Measurements from ENCODE around the gene PDGFA. TPM values are rescaled to one million over a fixed set of nuclear protein-coding genes. Genes with fewer than 3 reads are reported as not detected.
"Not testable (repeated sequence)": the region's sequence is repeated elsewhere in the genome, so short reads cannot be mapped to it uniquely, and the experiment has no call there.

Gene PDGFA
- total and polyA plus RNA-seq, 12 donors, result 14.3 to 38.5 (median 24.2) TPM

DNA sequence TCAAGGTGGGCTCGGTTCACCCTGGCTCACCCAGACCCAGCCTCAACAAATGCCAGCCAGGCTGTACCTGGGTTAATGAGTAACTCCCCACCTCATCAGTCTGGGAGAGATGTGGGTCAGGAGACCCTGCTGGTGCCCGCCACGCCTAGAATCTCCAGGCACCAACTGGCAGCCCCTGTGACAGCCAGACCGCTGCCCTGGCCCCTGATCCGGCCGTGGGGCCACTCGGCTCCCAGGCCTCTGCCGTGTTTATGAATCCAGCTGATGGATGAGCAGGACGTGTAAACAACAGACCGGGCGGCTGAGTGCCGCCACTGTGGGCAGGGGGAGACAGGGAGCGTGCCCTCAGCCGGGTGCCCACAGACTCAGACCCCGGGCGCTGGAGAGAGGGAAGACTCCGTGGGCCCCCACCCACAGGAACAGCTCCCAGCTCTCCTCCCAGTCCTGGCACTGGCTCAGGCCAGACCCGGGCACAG lies 34.0 kb upstream of the PDGFA start:
- no peak for ATAC-seq

DNA sequence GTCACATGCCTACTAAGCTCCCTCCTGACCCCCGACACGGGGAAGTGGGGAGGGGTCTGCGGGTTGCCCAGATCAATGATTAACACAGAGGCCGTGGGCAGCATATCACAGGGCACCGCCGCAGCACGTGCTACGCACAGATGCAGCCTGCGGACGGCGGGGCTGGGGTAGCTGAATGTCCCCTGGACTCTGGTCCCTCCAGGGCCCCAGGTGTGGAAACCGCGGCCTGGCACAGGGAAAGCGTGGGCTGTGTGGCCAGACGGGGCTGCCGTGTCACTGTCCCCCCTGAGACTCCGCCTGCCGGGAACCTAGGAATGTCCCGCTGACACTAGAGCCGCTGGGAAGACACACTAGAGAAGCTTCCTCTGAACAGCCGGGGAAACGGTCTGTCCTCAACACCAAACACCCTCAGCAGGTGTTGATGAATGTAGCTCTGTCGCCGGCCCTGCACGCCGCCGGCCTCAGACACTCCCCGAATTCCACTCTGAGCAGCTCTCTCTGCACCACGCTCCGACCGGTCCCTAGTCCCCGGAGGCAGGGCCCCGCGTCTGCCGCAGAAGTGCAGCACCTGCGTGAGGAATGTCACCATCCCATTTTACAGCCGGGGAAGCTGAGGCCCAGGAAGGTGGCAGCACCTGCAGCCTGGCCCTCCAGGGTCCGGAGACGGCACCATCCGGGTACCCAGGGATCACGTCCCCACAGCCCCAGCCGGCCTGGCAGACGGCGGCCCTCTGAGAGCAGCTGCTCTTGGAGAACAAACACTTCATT lies 33.4 kb upstream of the PDGFA start:
- intact Hi-C loops (cut with DNase I), result no loop called here

More for the DNA sequence above, 34.0 kb upstream of the PDGFA start:
- Histone ChIP-seq H3K4me1 (peaks cover 0 to 17% (median 0%) of the 10 kb centered on the region in 9 donors), H3K36me3 (no peaks in the 10 kb centered on the region), H3K4me3 (no peak overlapping the region), H3K9me3 (peaks cover 0 to 5% (median 0%) of the 10 kb centered on the region in 11 donors), H3K27ac (no peak overlapping the region), H3K27me3 (no peaks in the 10 kb centered on the region)
- WGBS, 2 donors, result 90 to 92% methylated on average over 18 of the region's 18 CpGs
- intact Hi-C loops (cut with DNase I), result no loop called here
- TF ChIP-seq, protein P1, sequence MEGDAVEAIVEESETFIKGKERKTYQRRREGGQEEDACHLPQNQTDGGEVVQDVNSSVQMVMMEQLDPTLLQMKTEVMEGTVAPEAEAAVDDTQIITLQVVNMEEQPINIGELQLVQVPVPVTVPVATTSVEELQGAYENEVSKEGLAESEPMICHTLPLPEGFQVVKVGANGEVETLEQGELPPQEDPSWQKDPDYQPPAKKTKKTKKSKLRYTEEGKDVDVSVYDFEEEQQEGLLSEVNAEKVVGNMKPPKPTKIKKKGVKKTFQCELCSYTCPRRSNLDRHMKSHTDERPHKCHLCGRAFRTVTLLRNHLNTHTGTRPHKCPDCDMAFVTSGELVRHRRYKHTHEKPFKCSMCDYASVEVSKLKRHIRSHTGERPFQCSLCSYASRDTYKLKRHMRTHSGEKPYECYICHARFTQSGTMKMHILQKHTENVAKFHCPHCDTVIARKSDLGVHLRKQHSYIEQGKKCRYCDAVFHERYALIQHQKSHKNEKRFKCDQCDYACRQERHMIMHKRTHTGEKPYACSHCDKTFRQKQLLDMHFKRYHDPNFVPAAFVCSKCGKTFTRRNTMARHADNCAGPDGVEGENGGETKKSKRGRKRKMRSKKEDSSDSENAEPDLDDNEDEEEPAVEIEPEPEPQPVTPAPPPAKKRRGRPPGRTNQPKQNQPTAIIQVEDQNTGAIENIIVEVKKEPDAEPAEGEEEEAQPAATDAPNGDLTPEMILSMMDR (IDR thresholded peaks at IDR 0.05), result no peak
- DNase-seq, result no peak

DNA sequence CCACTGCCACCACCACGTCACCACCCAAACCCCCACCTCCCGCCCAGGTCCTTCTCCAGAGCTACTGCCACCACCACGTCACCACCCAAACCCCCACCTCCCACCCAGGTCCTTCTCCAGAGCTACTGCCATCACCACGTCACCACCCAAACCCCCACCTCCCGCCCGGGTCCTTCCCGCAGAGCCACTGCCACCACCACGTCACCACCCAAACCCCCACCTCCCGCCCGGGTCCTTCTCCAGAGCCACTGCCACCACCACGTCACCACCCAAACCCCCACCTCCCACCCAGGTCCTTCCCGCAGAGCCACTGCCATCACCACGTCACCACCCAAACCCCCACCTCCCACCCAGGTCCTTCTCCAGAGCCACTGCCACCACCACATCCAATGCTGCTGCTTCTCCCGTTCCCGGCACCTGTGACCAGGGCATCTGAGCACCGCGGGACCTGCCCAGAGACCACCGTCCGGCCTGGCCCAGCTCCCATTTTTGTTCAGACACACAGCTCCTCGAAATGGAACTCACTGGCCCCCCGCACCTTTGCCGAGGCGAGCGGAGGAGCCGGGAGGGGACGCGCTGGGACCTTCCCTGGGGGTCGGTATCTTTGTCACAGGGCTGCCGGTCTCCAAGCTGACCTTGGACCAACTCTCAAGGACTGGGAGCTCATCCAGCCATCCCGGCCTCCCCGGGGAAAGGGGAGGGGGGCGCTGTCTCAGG lies 32.7 kb upstream of the PDGFA start:
- WGBS, 2 donors, result 69 to 82% methylated on average over 31 to 32 of the region's 32 CpGs
- H3K4me1 ChIP-seq; ATAC-seq; H3K36me3 ChIP-seq; intact Hi-C loops (cut with DNase I); H3K27me3 ChIP-seq; H3K27ac ChIP-seq; H3K9me3 ChIP-seq; H3K4me3 ChIP-seq: not testable (repeated sequence)
- peak in 1 of 2 donors; percentile 4 for DNase-seq

More for the DNA sequence above, 33.4 kb upstream of the PDGFA start:
- Histone ChIP-seq H3K27me3 (no peaks in the 10 kb centered on the region), H3K9me3 (peaks cover 0 to 5% (median 0%) of the 10 kb centered on the region in 11 donors), H3K36me3 (no peaks in the 10 kb centered on the region), H3K4me1 (peaks cover 0 to 13% (median 0%) of the 10 kb centered on the region in 9 donors), H3K27ac (no peak overlapping the region), H3K4me3 (no peak overlapping the region)
- DNase-seq (peak in 1 of 2 donors; percentile 7), ATAC-seq (peak in 1 of 8 donors; percentile 28)
- TF ChIP-seq, protein P1 (IDR thresholded peaks at IDR 0.05), result no peak
- WGBS, 2 donors, result 76 to 80% methylated on average over 44 of the region's 44 CpGs

DNA sequence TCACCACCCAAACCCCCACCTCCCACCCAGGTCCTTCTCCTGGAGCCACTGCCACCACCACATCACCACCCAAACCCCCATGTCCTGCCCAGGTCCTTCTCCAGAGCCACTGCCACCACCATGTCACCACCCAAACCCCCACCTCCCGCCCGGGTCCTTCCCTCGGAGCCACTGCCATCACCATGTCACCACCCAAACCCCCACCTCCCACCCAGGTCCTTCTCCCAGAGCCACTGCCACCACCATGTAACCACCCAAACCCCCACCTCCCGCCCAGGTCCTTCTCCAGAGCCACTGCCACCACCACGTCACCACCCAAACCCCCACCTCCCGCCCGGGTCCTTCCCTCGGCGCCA lies 31.9 kb upstream of the PDGFA start:
- WGBS, 2 donors, result 96 to 98% methylated on average over 9 of the region's 9 CpGs
- H3K9me3 ChIP-seq; H3K27me3 ChIP-seq; intact Hi-C loops (cut with DNase I); H3K4me3 ChIP-seq; H3K27ac ChIP-seq; H3K36me3 ChIP-seq; H3K4me1 ChIP-seq; ATAC-seq: not testable (repeated sequence)
- DNase-seq, result peak in 1 of 2 donors; percentile 3

DNA sequence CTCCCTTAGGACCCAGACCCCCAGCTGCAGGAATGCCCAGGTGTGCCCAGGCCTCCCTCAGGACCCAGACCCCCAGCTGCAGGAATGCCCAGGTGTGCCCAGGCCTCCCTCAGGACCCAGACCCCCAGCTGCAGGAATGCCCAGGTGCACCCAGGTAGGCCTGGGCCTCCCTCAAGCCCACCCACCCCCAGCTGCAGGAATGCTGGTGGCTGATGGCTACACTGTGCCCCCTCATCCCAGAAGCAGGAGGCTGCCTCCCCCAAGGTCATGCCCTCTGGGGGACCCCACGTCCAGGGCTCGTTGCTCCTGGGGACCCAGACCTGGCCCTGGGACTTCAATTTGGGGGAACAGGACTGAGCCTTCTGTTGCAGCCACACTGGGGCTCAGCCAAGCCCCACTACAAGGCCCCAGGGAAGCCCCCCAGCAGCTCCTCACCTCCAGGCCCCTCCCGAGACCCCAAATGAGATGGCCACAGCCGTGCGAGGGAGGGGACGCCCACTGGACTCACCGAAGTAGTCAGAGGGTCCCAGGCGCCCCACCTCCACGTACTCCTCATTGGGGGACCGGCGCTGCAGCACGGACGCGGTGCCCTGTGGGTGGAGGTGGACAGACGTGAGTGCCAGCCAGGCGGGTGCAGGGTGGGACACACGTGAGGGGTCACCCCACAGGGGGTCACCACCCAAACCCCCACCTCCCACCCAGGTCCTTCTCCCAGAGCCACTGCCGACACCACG lies 31.4 kb upstream of the PDGFA start:
- Histone ChIP-seq H3K4me3 (no peak overlapping the region), H3K4me1 (no peaks in the 10 kb centered on the region), H3K9me3 (no peaks in the 10 kb centered on the region), H3K36me3 (no peaks in the 10 kb centered on the region), H3K27ac (no peak overlapping the region), H3K27me3 (no peaks in the 10 kb centered on the region)
- DNase-seq (peak in 1 of 2 donors; percentile 9), ATAC-seq (peak in 1 of 8 donors; percentile 10)
- intact Hi-C loops (cut with DNase I), result no loop called here
- TF ChIP-seq, protein P1 (IDR thresholded peaks at IDR 0.05), result no peak
- 96 to 97% methylated on average over 19 of the region's 19 CpGs for WGBS, 2 donors
